SU-DHL-6 (cell line): ENCODE results near the gene HMG20B.
A peak's percentile ranks its signal among the peaks of the same experiment; 100 is the strongest.

Source experiments
- H2AFZ ChIP-seq: fragments of 200-600 bp; sonication (generic); 2 replicates; pipeline ENCODE4 v1.6.1; 2014; ENCODE audit warnings: low read depth, mild to moderate bottlenecking, moderate library complexity, mixed read lengths, antibody characterized with exemption, low read length; ENCODE audit not compliant: severe bottlenecking
- H3F3A ChIP-seq: fragments of 200-600 bp; shearing (Covaris generic); 2 replicates; pipeline ENCODE4 v1.6.0; 2016; ENCODE audit warnings: antibody characterized with exemption, mild to moderate bottlenecking; ENCODE audit not compliant: insufficient read depth
- H3K27ac ChIP-seq: fragments of 200-600 bp; sonication (generic); 2 replicates; pipeline ENCODE4 v1.5.1; 2016; ENCODE audit warnings: low read depth, mild to moderate bottlenecking, low read length, moderate library complexity, mixed read lengths
- H3K27me3 ChIP-seq: fragments of 200-600 bp; sonication (generic), shearing (Covaris generic); 2 replicates; pipeline ENCODE4 v1.6.0; 2014; ENCODE audit warnings: mild to moderate bottlenecking, low read length
- H3K36me3 ChIP-seq: fragments of 200-600 bp; sonication (generic); 2 replicates; pipeline ENCODE4 v1.6.1; 2014; ENCODE audit warnings: mild to moderate bottlenecking, low read length, mixed read lengths
- H3K4me2 ChIP-seq: fragments of 300-600, 200-600 bp; shearing (Covaris generic), sonication (generic); 2 replicates; pipeline ENCODE4 v1.6.0; 2014; ENCODE audit warnings: low read length, low read depth, mild to moderate bottlenecking; ENCODE audit not compliant: poor library complexity, severe bottlenecking
- H3K4me3 ChIP-seq: fragments of 200-600 bp; sonication (generic); 2 replicates; pipeline ENCODE4 v1.5.1; 2014; ENCODE audit warnings: antibody characterized with exemption, low read length, mild to moderate bottlenecking, mixed read lengths; ENCODE audit not compliant: insufficient read depth, poor library complexity, severe bottlenecking
- H3K79me2 ChIP-seq: fragments of 200-600 bp; sonication (generic); 2 replicates; pipeline ENCODE4 v1.6.1; 2014; ENCODE audit warnings: mild to moderate bottlenecking, low read length, moderate library complexity; ENCODE audit not compliant: insufficient read depth
- H3K9ac ChIP-seq: fragments of 200-600 bp; sonication (generic); 2 replicates; pipeline ENCODE4 v1.7.0; 2014; ENCODE audit warnings: mild to moderate bottlenecking, low read length
- H3K9me2 ChIP-seq: fragments of 200-600 bp; sonication (generic); replicated peaks from 2 replicates; pipeline ENCODE4 v1.6.1; 2014; ENCODE audit warnings: low read length; ENCODE audit not compliant: insufficient read depth
- H3K9me3 ChIP-seq: fragments of 200-600 bp; sonication (generic); 2 replicates; pipeline ENCODE4 v1.6.1; 2014; ENCODE audit warnings: low read length, mixed read lengths; ENCODE audit not compliant: insufficient read depth
- H4K20me1 ChIP-seq: fragments of 200-600 bp; sonication (generic); 2 replicates; pipeline ENCODE4 v1.6.1; 2014; ENCODE audit warnings: low read depth, mild to moderate bottlenecking, antibody characterized with exemption, low read length, moderate library complexity, mixed read lengths
- EZH2phosphoT487 ChIP-seq: fragments of 200-600 bp; sonication (generic), shearing (Covaris generic); conservative IDR thresholded peaks from 2 replicates; pipeline ENCODE4 v1.6.1; 2018; ENCODE audit warnings: mild to moderate bottlenecking, antibody characterized with exemption, low read length, moderate library complexity, mixed read lengths
- TF ChIP-seq, protein P1 (sequence below): fragments of 200-600 bp; sonication (generic); IDR thresholded peaks from one replicate; pipeline ENCODE4 v1.5.1; 2017; ENCODE audit warnings: antibody characterized with exemption, mild to moderate bottlenecking, low read length, moderate library complexity; ENCODE audit not compliant: insufficient read depth, poor library complexity, severe bottlenecking

Gene HMG20B

DNA sequence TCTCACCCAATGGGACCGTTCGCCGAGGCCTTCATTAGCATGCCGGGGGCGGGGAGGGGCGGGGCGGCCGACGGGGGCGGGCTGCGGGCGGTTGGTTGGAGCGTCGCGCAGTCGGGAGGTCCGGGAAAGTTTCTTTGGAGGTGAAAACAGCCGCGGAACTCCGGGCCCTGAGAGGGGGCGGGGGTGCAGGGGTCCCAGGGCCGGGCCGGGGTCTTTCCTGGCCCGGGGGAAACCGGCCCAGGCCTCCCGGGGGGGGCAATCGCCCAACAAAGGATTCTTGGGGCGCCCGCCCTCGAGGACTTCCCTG, at the start of gene HMG20B:
Gene HMG20B (plus strand): TSS at position 90 of the 307 bp plus-strand sequence. CDS start 366 bp downstream, outside the sequence.
- no peaks in the 10 kb centered on the region for H4K20me1 ChIP-seq
- no peak for TF ChIP-seq EZH2phosphoT487
- TF ChIP-seq, protein P1, sequence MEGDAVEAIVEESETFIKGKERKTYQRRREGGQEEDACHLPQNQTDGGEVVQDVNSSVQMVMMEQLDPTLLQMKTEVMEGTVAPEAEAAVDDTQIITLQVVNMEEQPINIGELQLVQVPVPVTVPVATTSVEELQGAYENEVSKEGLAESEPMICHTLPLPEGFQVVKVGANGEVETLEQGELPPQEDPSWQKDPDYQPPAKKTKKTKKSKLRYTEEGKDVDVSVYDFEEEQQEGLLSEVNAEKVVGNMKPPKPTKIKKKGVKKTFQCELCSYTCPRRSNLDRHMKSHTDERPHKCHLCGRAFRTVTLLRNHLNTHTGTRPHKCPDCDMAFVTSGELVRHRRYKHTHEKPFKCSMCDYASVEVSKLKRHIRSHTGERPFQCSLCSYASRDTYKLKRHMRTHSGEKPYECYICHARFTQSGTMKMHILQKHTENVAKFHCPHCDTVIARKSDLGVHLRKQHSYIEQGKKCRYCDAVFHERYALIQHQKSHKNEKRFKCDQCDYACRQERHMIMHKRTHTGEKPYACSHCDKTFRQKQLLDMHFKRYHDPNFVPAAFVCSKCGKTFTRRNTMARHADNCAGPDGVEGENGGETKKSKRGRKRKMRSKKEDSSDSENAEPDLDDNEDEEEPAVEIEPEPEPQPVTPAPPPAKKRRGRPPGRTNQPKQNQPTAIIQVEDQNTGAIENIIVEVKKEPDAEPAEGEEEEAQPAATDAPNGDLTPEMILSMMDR: no peak
- H3K9me3 ChIP-seq: no peaks in the 10 kb centered on the region
- peak within 1 kb of the TSS; percentile 89 for H3K4me2 ChIP-seq
- H3K79me2 ChIP-seq: no peaks in the 10 kb centered on the region
- peak within 1 kb of the TSS; percentile 79 for H3K9ac ChIP-seq
- H3F3A ChIP-seq: no peaks in the 10 kb centered on the region
- peak within 1 kb of the TSS; percentile 78 for H3K4me3 ChIP-seq
- H3K9me2 ChIP-seq: no peaks in the 10 kb centered on the region
- peak within 1 kb of the TSS; percentile 71 for H2AFZ ChIP-seq
- no peak within 1 kb of the TSS; the same call in 1 of the 2 replicates for H3K27ac ChIP-seq
- no peaks in the 10 kb centered on the region for H3K36me3 ChIP-seq
- H3K27me3 ChIP-seq: no peaks in the 10 kb centered on the region

DNA sequence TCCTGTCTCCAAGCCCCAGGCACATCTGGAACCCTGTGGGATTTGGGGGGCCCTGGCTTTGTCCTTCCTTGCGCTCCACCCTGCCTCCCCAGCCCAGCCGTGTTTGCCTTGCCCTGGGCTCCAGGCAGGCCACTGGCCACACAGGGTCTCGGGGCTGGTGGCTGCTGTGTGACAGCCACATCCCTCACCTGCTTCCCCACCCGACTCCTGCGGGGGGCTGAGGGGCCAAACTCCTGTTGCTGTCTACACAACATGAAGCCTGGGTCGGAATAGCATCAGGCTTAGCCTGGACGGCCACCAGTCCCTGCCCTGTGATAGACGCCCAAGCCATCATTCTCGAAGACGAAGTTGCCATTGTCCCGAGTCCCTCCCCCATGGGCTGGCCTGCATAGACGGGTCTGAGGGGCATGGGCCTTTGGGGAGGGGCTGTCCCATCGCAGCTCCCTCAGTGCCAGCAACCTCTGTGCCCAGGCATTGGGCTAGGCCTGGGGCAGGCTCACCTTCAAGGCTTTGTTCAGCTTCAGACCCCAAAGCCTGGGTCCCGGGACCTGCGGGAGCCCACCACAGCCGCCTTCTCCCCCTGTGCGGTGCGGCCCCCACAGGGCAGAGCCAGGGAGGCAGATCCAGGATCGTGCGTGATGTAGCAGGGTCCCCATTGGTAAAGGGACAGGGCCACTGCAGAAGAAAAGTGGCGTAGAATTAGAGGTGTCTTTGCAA, 49.2 kb upstream of the HMG20B start:
- TF ChIP-seq EZH2phosphoT487: no peak
- TF ChIP-seq, protein P1: no peak
- Histone ChIP-seq H3K9me2 (no peaks in the 10 kb centered on the region), H3K36me3 (no peaks in the 10 kb centered on the region), H3K4me2 (no peak overlapping the region), H3K9ac (no peak overlapping the region), H4K20me1 (0 out of 2 replicates have a peak, but pooled peaks cover 4% of the 10 kb centered on the region), H3K4me3 (no peak overlapping the region), H2AFZ (no peak overlapping the region), H3K27ac (no peak overlapping the region), H3K79me2 (peaks cover 32% of the 10 kb centered on the region), H3K27me3 (no peaks in the 10 kb centered on the region), H3K9me3 (no peaks in the 10 kb centered on the region), H3F3A (no peaks in the 10 kb centered on the region)

DNA sequence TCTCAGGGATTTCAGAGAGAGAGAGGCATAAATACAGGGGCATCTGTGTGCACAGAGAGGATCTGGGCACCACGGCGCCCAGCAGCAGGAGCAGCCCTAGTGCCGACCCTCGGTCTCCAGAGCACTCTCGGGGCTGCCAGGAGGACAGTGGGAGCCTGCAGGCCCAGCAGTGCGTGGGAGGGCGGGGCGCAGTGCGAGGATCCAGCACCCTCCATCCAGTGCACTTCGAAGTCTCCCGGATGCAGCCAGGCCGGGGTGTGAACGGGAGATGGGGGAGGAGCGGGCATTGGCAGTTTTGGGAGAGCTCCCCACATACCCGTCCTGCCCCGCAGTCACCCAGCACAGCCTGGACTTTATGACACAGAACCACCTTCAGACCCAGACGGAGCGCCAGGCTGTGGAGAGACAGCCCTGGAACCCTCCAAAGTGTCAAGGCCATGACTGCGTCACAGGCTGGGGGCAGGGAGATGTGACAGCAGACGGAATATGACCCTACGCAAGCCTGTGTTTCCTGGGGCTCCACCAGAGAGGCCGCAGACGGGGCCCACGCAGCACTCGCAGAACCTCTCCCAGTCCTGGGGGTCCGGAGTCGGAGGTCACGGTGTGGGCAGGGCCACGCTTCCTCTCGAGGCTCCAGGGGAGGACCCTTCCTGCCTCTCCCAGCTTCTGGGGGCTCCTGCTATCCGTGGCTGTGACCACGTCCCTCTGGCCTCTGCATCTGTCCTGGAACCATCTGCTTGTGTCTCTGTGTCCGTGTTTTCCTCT, 48.5 kb upstream of the HMG20B start:
- no peaks in the 10 kb centered on the region for H3K27me3 ChIP-seq
- no peak overlapping the region for H3K4me2 ChIP-seq
- no peak overlapping the region for H3K4me3 ChIP-seq
- no peaks in the 10 kb centered on the region for H3F3A ChIP-seq
- H3K79me2 ChIP-seq: peaks cover 26% of the 10 kb centered on the region; the same call in 1 of the 2 replicates
- no peaks in the 10 kb centered on the region for H3K9me2 ChIP-seq
- H3K36me3 ChIP-seq: no peaks in the 10 kb centered on the region
- no peaks in the 10 kb centered on the region for H4K20me1 ChIP-seq
- no peak overlapping the region for H3K27ac ChIP-seq
- no peak overlapping the region for H3K9ac ChIP-seq
- H3K9me3 ChIP-seq: no peaks in the 10 kb centered on the region
- TF ChIP-seq, protein P1: no peak
- no peak for TF ChIP-seq EZH2phosphoT487
- H2AFZ ChIP-seq: no peak overlapping the region
